ENCODE measurements around the gene ZNF584.

Gene ZNF584

DNA sequence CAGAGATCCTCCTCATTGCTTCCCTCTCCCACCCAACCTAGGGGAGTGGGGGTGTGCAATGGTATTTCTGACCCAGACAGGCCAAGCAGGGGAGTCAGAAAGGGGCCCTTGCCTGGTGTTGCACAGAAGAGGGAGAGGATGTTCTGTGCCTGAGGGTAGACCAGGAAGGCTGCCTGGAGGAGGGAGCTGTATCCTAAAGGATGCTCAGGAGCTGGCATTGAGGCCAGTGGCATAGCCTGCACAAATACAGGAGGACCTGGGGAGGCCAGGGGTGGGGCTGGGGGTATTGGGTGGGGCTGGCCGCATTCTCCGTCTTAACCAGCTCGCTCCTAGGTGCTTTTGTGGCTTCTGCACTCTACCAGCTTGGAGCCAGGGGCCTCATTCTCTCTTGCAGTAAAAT lies 8.5 kb upstream of the ZNF584 start:
- Histone ChIP-seq H2AFZ (ENCODE audit: low read length) (no peak overlapping the region), H3K9ac (ENCODE audit: low read depth, low read length, poor library complexity, severe bottlenecking) (no peak overlapping the region), H3K4me3 (ENCODE audit: low read length, poor library complexity, severe bottlenecking) (no peak overlapping the region), H3K36me3 (ENCODE audit: insufficient read depth, low read length) (peaks cover 4% of the 10 kb centered on the region; the same call in 1 of the 2 replicates), H3K4me1 (ENCODE audit: insufficient read depth, low read length, poor library complexity, severe bottlenecking) (peaks cover 12% of the 10 kb centered on the region), H3K4me2 (ENCODE audit: low read depth, low read length, poor library complexity, severe bottlenecking) (no peak overlapping the region), H3K79me2 (ENCODE audit: insufficient read depth, low read length) (no peaks in the 10 kb centered on the region), H3K27me3 (ENCODE audit: insufficient read depth, low read length, poor library complexity, severe bottlenecking) (no peaks in the 10 kb centered on the region), H3K9me2 (replicated peaks; ENCODE audit: low read depth, low read length) (no peaks in the 10 kb centered on the region), H3F3A (ENCODE audit: low read depth) (peaks cover 6% of the 10 kb centered on the region; the same call in 1 of the 2 replicates), H3K9me3 (ENCODE audit: insufficient read depth, low read depth, low read length) (no peaks in the 10 kb centered on the region), H4K20me1 (ENCODE audit: insufficient read depth, low read length, poor library complexity, severe bottlenecking) (peaks cover 2% of the 10 kb centered on the region)
- TF ChIP-seq, protein P1, sequence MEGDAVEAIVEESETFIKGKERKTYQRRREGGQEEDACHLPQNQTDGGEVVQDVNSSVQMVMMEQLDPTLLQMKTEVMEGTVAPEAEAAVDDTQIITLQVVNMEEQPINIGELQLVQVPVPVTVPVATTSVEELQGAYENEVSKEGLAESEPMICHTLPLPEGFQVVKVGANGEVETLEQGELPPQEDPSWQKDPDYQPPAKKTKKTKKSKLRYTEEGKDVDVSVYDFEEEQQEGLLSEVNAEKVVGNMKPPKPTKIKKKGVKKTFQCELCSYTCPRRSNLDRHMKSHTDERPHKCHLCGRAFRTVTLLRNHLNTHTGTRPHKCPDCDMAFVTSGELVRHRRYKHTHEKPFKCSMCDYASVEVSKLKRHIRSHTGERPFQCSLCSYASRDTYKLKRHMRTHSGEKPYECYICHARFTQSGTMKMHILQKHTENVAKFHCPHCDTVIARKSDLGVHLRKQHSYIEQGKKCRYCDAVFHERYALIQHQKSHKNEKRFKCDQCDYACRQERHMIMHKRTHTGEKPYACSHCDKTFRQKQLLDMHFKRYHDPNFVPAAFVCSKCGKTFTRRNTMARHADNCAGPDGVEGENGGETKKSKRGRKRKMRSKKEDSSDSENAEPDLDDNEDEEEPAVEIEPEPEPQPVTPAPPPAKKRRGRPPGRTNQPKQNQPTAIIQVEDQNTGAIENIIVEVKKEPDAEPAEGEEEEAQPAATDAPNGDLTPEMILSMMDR (conservative IDR thresholded peaks at IDR 0.05; ENCODE audit: low read length) = no peak
- TF ChIP-seq EZH2phosphoT487 (IDR thresholded peaks at IDR 0.05; ENCODE audit: borderline replicate concordance) = no peak

DNA sequence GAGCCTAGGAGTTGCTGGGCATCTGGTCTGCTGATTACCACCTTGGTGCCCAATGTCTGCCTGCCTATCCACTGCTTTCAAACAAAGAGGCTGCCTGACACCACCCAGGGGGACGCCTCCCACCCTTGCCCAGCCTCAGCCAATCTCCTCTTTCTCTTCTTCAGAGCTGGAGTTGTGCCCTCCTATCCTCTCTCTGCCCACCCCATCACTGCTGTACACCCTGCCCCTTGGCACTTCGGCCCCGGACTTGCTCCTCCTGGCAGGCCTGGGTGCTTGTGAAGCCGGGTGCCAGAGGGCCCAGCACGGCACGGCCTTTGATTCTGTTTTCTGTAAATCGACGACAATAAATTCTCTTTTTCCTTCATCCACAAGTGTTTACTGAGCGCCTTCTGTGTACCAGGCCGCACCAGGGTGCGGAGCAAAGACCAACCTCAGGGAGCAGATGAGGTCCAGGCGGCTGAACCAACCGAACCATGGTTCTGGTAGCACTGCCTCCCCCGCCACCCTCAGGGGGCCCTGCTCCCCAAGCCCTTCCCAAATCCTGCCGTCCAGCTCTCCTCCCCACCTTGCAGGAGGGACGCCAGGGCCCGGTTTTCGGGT lies 8.0 kb upstream of the ZNF584 start:
- TF ChIP-seq EZH2phosphoT487 (IDR thresholded peaks at IDR 0.05; ENCODE audit: borderline replicate concordance) = no peak
- TF ChIP-seq, protein P1 (conservative IDR thresholded peaks at IDR 0.05; ENCODE audit: low read length) = no peak
- peak overlapping the region; percentile 66; the same call in 1 of the 2 replicates for H2AFZ ChIP-seq (ENCODE audit: low read length)
- H3F3A ChIP-seq (ENCODE audit: low read depth) = peaks cover 6% of the 10 kb centered on the region; the same call in 1 of the 2 replicates
- peaks cover 12% of the 10 kb centered on the region for H3K4me1 ChIP-seq (ENCODE audit: insufficient read depth, low read length, poor library complexity, severe bottlenecking)
- H3K4me2 ChIP-seq (ENCODE audit: low read depth, low read length, poor library complexity, severe bottlenecking) = peak overlapping the region; percentile 68
- peak overlapping the region; percentile 61 for H3K4me3 ChIP-seq (ENCODE audit: low read length, poor library complexity, severe bottlenecking)
- H3K9ac ChIP-seq (ENCODE audit: low read depth, low read length, poor library complexity, severe bottlenecking) = peak overlapping the region; percentile 49
- no peaks in the 10 kb centered on the region for H4K20me1 ChIP-seq (ENCODE audit: insufficient read depth, low read length, poor library complexity, severe bottlenecking)
- no peaks in the 10 kb centered on the region for H3K9me3 ChIP-seq (ENCODE audit: insufficient read depth, low read depth, low read length)
- no peaks in the 10 kb centered on the region for H3K79me2 ChIP-seq (ENCODE audit: insufficient read depth, low read length)
- H3K36me3 ChIP-seq (ENCODE audit: insufficient read depth, low read length) = no peaks in the 10 kb centered on the region
- no peaks in the 10 kb centered on the region for H3K27me3 ChIP-seq (ENCODE audit: insufficient read depth, low read length, poor library complexity, severe bottlenecking)
- H3K9me2 ChIP-seq (replicated peaks; ENCODE audit: low read depth, low read length) = no peaks in the 10 kb centered on the region

DNA sequence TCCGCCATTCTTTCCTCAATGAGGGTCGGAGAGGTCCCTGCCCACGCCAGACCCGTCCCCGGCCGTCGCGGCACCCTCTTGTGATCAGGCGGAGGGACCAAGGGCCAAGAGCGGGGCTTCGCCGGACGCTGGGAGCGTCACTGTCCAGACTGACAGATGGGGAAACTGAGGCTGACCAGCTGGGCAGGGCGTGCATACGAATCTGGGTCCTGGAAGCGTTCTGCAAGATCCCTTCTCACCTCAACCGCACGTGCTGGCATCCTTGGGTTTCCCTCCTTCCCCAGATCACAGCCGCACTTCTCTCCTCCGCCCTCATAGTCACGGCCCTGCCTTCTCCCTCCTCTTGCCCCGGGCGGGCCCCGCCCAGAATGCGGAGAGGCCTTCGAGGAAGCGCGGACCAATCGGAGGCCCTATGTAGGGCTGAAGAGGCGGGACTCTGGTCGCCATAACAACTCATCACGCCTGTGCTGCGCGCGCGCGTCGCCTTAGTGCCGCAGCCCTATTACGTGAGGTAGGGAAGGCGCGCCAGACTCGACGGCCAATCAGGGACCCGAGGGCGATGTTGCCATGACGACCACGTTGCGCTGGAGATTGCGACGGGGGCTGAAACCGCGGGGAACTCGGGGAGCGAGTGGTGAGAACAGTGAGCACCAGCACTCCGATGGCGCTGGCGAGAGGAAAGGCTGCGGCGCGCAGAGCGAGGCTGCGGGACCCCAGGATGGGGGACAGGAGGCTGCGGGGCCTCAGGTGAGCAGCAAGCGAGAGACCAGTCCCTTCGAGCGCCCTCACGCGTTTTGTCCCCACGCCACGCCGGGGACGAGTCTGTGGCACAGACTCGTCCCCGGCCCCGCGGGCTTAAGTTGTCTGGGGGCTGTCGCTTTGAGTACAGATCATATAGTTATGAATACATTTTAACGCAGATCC lies 7.3 kb upstream of the ZNF584 start:
- Histone ChIP-seq H3K4me2 (ENCODE audit: low read depth, low read length, poor library complexity, severe bottlenecking) (peak overlapping the region; percentile 69), H3K36me3 (ENCODE audit: insufficient read depth, low read length) (no peaks in the 10 kb centered on the region), H3K4me3 (ENCODE audit: low read length, poor library complexity, severe bottlenecking) (peak overlapping the region; percentile 74), H3K79me2 (ENCODE audit: insufficient read depth, low read length) (no peaks in the 10 kb centered on the region), H3K9me2 (replicated peaks; ENCODE audit: low read depth, low read length) (no peaks in the 10 kb centered on the region), H3K4me1 (ENCODE audit: insufficient read depth, low read length, poor library complexity, severe bottlenecking) (peaks cover 12% of the 10 kb centered on the region), H2AFZ (ENCODE audit: low read length) (peak overlapping the region; percentile 80), H3K9ac (ENCODE audit: low read depth, low read length, poor library complexity, severe bottlenecking) (peak overlapping the region; percentile 52), H3K27me3 (ENCODE audit: insufficient read depth, low read length, poor library complexity, severe bottlenecking) (no peaks in the 10 kb centered on the region), H4K20me1 (ENCODE audit: insufficient read depth, low read length, poor library complexity, severe bottlenecking) (no peaks in the 10 kb centered on the region), H3K9me3 (ENCODE audit: insufficient read depth, low read depth, low read length) (no peaks in the 10 kb centered on the region), H3F3A (ENCODE audit: low read depth) (peaks cover 6% of the 10 kb centered on the region; the same call in 1 of the 2 replicates)
- TF ChIP-seq, protein P1 (conservative IDR thresholded peaks at IDR 0.05; ENCODE audit: low read length) = no peak
- no peak for TF ChIP-seq EZH2phosphoT487 (IDR thresholded peaks at IDR 0.05; ENCODE audit: borderline replicate concordance)

Data from Loucy (cell line).